ENCODE results near the gene HOXD8.

Gene HOXD8

GRCh38 chr2:176140513-176141317 is 11.2 kb downstream of the HOXD8 start (continued):
- TF ChIP-seq ZBTB26 (tag by site-specific recombination; optimal IDR thresholded peaks at IDR 0.05) = peak; percentile 50
- no peak for TF ChIP-seq ZNF530 (tag by site-specific recombination; IDR thresholded peaks at IDR 0.05; ENCODE audit: low read depth)
- TF ChIP-seq ATF2 (tag by site-specific recombination; IDR thresholded peaks at IDR 0.05; ENCODE audit: low read depth) = no peak
- no peak for TF ChIP-seq REPIN1 (tag by site-specific recombination; IDR thresholded peaks at IDR 0.05; ENCODE audit: low read depth)
- no peak for TF ChIP-seq GLI4 (tag by site-specific recombination; IDR thresholded peaks at IDR 0.05)
- TF ChIP-seq ZNF561 (tag by site-specific recombination; IDR thresholded peaks at IDR 0.05; ENCODE audit: borderline replicate concordance) = no peak
- TF ChIP-seq ZNF621 (tag by site-specific recombination; IDR thresholded peaks at IDR 0.05) = no peak
- TF ChIP-seq ELK4 (IDR thresholded peaks at IDR 0.05; ENCODE audit: borderline replicate concordance, low read depth, low read length) = no peak
- no peak for TF ChIP-seq MEIS1 (CRISPR knock-in tag; IDR thresholded peaks at IDR 0.05; ENCODE audit: borderline replicate concordance)
- no peak for TF ChIP-seq ZNF645 (tag by site-specific recombination; IDR thresholded peaks at IDR 0.05)
- TF ChIP-seq ZNF404 (tag by site-specific recombination; IDR thresholded peaks at IDR 0.05) = no peak
- TF ChIP-seq BCL6B (tag by site-specific recombination; IDR thresholded peaks at IDR 0.05) = no peak
- TF ChIP-seq ZNF133 (tag by site-specific recombination; IDR thresholded peaks at IDR 0.05) = no peak
- TF ChIP-seq ZNF311 (tag by site-specific recombination; IDR thresholded peaks at IDR 0.05; ENCODE audit: borderline replicate concordance) = no peak
- no peak for TF ChIP-seq ZNF626 (tag by site-specific recombination; IDR thresholded peaks at IDR 0.05)
- TF ChIP-seq ZNF37A (tag by site-specific recombination; IDR thresholded peaks at IDR 0.05) = no peak
- TF ChIP-seq ZFHX2 (tag by site-specific recombination; conservative IDR thresholded peaks at IDR 0.05) = no peak
- no peak for TF ChIP-seq ZNF391 (tag by site-specific recombination; IDR thresholded peaks at IDR 0.05; ENCODE audit: borderline replicate concordance, low read depth)
- no peak for TF ChIP-seq ZNF174 (tag by site-specific recombination; IDR thresholded peaks at IDR 0.05)
- no peak for TF ChIP-seq BCL11B (tag by site-specific recombination; IDR thresholded peaks at IDR 0.05; ENCODE audit: low read depth)
- no peak for TF ChIP-seq ZNF239 (tag by site-specific recombination; IDR thresholded peaks at IDR 0.05)
- TF ChIP-seq ZNF585B (tag by site-specific recombination; IDR thresholded peaks at IDR 0.05) = no peak
- no peak for TF ChIP-seq ZNF548 (tag by site-specific recombination; IDR thresholded peaks at IDR 0.05)
- 0 out of 2 replicates have a peak, but pooled peaks have one; percentile 18 for TF ChIP-seq ZNF341 (tag by site-specific recombination; IDR thresholded peaks at IDR 0.05; ENCODE audit: low read depth)
- TF ChIP-seq ZNF785 (tag by site-specific recombination; IDR thresholded peaks at IDR 0.05) = peak; percentile 33; the same call in 1 of the 2 replicates
- TF ChIP-seq ZNF473 (tag by site-specific recombination; IDR thresholded peaks at IDR 0.05) = no peak
- TF ChIP-seq ZNF138 (tag by site-specific recombination; IDR thresholded peaks at IDR 0.05; ENCODE audit: borderline replicate concordance) = no peak
- TF ChIP-seq ZNF837 (tag by site-specific recombination; IDR thresholded peaks at IDR 0.05) = no peak
- no peak for TF ChIP-seq ZNF23 (tag by site-specific recombination; IDR thresholded peaks at IDR 0.05; ENCODE audit: borderline replicate concordance)
- TF ChIP-seq ZBTB20 (tag by site-specific recombination; IDR thresholded peaks at IDR 0.05) = no peak
- no peak for TF ChIP-seq ZNF354C (tag by site-specific recombination; IDR thresholded peaks at IDR 0.05; ENCODE audit: borderline replicate concordance, low read depth)
